Inferior parietal cortex (tissue), 1 donor: ENCODE data around the gene MCRIP2.

Experiments used
- DNase-seq: peaks from one replicate; pipeline ENCODE4 v3.0.0-alpha.2; 2016; ENCODE audit errors: extremely low spot score

Gene MCRIP2

DNA sequence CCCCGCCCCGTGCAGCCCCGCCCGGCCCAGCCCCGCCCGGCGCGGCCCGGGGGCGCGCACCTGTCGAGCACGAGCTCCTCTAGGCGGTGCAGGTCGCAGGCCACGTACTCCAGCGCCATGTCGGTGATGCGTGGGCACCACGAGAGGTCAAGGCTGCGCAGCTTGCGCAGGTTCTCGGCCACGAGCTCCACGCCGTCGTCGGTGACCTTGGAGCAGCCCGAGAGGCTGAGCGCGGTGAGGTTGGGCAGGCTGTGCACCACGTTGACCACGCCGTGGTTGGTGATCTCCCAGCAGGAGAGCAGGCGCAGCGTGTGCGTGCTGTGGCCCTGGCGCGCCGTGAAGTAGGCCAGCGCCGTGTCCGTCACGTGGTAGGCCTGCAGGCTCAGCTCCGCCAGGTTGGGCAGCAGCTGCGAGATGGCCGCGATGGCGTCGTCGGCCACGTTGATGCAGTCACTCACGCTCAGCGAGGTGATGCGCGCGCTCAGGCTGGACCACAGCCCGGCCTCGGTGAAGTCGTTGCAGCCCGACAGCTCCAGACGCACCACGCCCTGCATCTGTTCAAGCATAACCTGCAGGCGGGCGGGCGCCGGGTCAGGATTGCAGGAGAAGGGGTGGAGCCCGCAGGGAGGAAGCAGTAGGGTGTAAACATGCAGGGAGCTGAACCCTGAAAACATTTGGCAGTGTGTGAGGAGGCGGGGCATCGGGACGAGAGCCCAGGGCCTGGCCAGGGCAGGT, 53.9 kb downstream of the MCRIP2 start:
- DNase-seq, result no peak
